Measurements from ENCODE around the gene ELL3.
A peak's percentile ranks its signal among the peaks of the same experiment; 100 is the strongest.
"Not testable (repeated sequence)": the region's sequence is repeated elsewhere in the genome, so short reads cannot be mapped to it uniquely, and the experiment has no call there.

The ELL3 gene, protein sequence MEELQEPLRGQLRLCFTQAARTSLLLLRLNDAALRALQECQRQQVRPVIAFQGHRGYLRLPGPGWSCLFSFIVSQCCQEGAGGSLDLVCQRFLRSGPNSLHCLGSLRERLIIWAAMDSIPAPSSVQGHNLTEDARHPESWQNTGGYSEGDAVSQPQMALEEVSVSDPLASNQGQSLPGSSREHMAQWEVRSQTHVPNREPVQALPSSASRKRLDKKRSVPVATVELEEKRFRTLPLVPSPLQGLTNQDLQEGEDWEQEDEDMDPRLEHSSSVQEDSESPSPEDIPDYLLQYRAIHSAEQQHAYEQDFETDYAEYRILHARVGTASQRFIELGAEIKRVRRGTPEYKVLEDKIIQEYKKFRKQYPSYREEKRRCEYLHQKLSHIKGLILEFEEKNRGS

DNA sequence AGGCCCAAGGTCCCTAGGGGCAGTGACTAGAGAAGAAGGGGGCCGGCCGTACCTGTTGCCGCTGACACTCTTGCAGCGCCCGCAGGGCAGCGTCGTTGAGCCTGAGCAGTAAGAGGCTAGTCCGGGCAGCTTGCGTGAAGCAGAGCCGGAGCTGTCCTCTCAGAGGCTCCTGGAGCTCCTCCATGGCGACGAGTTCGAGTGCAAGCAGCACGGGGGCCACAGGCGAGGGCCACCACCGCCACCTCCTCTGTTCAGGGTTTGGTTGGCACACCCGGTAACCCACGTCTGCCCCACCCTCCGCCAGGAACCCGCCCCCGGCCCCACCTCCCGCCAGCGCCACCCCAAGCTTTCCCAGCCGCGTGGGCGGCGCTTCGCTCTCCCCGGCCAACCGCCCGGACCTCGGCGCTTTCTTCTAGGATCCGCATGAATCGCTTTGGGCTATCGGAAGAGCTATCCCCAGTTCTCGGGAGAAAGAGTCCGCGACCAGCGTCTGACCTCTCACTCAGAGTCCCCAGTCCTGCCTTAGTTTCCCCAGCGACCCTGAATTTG, at the start of gene ELL3:
Gene ELL3, minus strand, starts transcription at position 249 of the 549 bp plus-strand sequence. Its CDS starts 65 bp downstream, at position 184.
- peak; percentile 91 for DNase-seq

DNA sequence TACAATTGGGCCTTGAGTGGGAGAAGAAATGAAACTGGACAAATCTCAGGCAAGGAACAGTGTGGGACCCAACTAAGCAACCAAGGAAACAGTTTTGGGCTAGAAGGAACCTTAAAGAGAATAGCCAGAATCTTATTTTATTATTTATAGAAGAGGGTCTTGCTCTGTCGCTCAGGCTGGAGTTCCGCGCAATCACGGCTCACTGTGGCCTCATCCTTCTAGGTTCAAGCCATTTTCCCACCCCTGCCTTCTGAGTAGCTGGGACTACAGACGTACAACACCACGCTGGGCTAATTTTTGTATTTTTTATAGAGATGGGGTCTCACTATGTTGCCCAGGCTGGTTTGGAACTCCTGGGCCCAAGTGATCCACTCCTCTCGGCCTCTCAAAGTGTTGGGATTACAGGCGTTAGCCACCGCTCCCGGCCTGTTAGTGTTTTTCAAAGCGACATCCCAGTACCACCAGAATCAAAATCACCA, 49.3 kb upstream of the ELL3 start:
- DNase-seq, result no peak

DNA sequence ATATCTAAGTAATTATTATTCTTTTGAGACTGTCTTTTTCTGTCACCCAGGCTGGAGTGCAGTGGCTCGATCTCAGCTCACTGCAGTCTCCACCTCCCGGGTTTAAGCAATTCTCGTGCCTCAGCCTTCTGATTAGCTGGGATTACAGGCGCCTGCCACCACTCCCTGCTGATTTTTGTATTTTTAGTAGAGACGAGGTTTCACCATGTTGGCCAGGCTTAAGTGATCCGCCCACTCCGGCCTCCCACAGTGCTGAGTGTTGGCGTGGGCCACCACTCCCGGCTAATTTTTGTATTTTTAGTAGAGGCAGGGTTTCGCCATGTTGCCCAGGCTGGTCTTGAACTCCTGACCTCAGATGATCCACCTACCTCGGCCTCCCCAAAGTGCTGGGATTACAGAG, 48.5 kb upstream of the ELL3 start:
- DNase-seq, result not testable (repeated sequence)

DNA sequence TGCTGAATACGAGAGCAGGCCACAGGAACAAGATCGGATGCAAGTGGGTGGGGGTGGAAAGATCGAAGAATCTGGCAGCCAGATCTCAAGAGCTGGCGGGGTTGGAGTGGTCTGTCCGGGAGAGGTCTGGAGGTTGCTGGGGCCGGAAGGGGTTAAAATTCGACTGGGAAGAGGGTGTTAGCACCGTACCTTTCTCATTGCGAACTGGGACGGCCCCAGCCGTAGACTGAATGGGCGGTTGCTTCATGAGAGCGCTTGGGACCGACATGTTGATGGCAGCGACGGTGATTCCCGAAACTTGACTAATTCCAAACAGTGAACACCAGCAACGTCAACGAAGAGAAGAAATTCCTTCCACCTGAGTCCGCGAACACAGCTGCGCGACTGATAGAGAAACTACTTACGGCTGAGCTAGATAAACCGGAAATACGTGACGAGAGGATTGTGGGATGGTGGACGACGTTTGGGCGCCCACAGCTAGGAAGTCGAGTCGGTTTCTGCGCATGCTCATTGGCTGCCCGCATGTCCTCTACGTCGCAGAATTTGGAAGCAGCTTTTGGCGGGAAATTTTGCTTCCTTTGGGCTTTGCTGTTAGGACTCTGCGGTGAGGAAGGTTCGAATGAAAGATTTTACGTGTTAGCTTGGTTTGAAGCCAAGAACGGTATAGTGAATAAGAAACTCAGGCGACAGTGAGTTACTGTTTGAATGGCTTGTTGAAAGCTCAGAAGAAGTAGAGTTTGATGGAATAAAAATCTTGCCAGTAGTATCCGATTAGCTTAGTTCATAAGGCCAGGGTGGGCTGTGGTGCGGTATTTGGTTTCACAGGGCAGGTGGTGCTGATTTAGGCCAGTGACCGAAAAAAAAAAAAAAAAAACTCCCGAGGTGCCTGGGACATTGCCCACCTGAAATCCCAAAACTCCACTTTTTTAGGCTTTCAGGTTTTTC, 47.8 kb upstream of the ELL3 start, which contains the start of gene MFAP1:
Gene MFAP1, minus strand, starts transcription at position 389 of the 945 bp plus-strand sequence. Its CDS starts 121 bp downstream, at position 268.
- DNase-seq, result peak; percentile 96

DNA sequence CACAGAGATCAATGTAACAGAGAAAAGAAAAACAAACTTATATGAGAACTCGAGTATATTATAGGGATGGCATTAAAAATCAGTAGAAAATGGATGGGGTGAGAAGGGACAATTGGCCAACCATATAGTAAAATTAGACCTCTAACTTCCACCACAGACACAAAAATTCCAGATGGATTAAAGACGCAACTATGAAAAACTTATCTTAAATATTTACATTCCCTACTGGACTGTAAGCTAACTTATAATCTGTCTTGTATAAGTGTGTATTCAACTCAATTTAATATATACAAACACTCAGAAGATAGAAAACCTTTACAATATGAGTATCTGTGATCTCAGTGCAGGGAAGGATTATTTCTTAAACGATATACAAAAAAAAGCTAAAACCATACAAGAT, 44.7 kb upstream of the ELL3 start:
- DNase-seq, result no peak

DNA sequence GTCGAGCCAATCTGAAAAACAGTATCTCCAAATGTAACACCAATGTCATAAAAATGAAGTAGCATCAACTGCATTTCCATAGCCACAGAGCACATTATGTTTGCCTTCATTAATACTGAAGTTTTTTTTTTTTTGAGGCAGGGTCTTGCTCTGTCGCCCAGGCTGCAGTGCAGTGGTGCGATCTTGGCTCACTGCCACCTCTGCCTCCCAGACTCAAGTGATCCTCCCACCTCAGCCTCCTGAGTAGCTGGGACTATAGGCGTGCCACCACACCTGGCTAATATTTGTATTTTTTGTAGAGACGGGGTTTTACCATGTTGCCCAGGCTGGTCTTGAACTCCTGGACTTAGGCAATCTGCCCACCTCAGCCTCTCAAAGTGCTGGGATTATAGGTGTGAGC, 38.3 kb upstream of the ELL3 start:
- DNase-seq, result not testable (repeated sequence)

DNA sequence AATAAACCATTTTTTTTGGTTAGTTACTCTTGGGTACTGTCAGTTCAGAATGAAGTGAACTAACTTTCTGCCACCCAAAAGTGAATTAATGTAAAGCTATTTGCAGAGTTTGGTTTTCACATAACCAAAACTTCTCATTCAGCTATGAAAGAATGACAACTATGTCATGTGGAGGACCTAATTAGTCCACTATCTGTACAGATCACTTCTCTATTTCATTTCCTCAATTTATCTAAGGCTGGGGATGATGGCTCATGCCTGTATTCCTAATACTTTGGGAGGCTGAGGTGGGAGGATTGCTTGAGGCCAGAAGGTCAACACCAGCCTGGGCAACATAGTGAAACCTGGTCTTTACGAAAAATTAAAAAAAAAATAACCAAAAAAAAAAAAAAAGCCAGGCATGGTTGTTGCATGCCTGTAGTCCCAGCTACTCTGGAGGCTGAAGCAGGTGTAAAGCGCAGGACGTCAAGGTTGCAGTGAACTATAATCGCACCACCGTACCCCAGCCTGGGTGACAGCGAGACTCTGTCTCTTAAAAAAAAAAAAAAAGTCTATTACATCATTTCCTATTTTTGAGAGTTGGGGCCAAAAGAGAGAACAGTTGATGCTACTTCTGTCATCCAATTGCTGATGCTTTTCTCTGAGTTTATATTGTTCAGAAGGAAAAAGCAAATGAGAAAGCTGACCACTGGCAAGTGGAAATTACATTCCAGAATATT, 32.4 kb upstream of the ELL3 start:
- peak; percentile 17 for DNase-seq

DNA sequence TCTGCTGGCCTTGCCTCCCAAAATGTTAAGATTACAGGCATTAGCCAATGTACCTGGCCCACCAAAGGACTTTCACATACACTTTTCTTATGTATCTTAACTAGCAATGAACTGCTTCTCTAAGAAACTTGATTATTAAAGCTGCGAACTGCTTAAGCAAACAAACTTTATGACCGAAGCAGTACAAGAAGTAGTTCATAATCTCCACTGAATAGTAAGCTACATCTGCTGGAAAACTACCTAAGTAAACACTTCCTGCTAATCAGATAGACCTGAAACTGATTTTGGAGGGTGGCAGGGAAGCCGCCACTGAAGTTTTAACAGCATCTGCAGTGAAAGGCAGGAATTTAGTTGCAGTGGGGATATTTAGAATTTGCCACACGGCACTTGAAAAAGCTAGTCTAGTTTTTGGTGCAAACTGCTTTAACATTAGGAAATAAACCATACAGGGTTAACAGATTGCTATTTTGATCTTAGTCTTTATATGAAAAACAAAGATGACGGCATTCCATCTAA, 31.7 kb upstream of the ELL3 start:
- no peak for DNase-seq

DNA sequence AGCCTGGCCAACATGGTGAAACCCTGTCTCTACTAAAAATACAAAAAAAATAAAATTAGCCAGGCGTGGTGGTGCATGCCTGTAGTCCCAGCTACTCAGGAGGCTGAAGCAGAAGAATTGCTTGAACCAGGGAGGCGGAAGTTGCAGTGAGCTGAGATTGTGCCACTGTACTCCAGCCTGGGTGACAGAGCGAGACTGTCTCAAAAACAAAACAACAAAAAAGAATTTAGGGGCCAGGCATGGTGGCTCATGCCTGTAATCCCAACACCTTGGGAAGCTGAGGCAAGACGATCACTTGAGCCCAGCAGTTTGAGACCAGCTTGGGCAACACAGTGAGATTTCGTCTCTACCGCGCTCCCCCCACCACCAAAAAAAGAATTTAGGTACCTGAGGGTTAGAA, 25.9 kb upstream of the ELL3 start:
- not testable (repeated sequence) for DNase-seq

DNA sequence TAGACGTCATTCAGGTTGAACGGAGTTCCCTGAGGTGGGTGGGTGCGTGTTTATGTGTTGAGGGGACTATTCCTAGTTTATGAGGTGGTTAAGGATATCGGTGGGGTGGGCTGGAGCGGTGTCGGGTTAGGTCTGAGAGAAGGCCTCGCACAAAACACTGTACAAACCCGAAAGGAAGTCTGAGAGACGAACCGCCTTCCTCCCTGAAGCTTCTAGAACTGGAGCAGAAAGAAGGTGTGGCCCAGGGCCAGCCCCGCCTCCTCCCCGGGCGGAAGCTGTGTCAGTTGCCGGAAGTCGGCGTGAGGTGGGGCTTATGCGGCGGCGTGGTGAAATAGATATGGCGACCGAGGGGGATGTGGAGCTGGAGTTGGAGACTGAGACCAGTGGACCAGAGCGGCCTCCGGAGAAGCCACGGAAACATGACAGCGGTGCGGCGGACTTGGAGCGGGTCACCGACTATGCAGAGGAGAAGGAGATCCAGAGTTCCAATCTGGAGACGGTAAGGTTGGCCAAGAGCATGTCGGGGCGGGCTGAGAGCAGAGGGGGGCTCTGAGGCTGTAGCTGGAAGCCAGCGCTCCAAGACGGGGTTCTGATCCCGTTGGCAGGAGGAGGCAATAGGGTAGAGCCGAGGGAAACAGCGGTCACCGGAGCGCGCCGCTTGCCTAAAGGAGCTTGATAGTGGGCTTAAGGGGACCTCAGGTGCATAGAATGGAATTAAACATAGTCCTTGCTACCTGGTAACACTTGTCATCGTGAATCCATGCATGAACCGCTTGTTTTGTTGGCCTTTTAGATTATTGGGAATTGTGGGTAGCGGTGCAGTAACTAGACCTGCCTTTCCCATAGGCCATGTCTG, 23.7 kb upstream of the ELL3 start, which contains the start of gene HYPK:
Gene HYPK, plus strand, starts transcription at position 314 of the 856 bp plus-strand sequence. Its CDS starts 24 bp downstream, at position 338.
- peak; percentile 97 for DNase-seq

DNA sequence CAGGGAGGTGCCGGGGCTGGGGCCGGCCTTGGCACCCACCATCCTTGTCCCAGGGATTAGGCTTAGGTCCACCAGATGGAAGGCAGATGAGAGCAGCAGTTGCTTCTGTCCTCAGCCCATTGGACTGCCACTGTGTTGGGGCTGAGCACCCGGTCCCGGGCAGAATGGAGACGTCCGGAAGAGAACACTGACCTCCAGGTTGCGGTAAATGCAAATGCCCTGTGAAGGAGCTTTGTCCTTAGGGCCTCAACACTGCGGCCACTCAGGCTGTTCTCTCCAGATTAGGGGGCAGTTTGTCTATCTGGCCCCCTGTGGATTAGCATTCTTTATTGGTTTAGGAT, 23.1 kb upstream of the ELL3 start, which contains the start of gene SERINC4:
Gene SERINC4, minus strand, starts transcription at position 276 of the 341 bp plus-strand sequence. Its CDS starts 234 bp downstream, at position 42.
- no peak for DNase-seq

DNA sequence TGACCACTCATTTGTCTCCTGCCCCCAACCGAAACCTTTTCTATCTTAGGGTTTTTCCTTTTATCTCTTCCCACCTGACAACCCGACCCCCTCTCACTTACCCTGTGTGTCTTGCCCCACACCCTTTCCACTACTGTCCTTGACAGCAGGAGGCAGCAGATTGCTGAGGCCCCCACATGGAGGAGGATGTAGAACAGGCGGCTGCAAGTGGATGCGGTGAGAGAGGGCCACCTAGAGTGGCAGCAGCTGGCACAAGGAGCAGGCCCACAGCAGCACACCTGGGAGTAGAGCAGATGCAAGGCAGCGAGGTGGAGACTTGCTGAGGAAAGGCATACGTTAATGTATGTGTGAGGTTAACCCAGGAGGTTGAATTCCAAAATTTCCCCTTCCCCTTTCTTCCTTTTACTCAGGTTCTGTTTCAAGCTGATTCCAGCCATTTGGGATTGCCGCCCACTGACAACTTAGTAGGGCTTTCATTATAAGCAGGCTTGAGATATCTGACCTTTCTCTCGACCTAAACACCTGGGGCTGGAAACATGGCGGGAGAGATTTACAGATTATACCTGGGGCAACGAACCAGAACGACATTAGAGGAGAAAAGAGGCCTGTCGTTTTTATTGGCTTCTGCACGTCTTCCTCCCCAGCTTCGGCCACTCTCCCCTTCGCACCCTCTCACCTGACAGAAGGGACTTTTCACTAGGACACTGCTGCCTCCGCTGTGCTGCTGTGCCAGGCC, 22.6 kb upstream of the ELL3 start:
- no peak for DNase-seq

DNA sequence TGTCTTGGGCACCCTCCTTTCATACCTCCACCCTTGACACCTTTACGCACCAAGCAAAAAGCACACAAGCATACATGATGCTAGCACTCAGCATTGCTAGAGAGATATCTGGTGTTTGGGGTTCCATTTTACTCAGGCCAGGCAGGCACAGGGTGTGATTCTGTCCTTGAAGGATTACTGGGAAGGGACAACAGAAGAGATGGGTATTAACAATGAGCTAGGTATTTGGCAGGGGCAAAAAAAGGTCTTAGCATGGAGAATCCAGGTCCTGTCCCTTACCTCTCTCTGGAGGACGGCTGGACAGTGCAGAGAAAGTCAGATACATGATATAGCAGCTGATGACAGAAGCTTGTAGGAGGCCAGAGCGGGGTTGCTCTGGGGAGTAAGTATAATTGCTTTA, 19.8 kb upstream of the ELL3 start:
- DNase-seq, result no peak

DNA sequence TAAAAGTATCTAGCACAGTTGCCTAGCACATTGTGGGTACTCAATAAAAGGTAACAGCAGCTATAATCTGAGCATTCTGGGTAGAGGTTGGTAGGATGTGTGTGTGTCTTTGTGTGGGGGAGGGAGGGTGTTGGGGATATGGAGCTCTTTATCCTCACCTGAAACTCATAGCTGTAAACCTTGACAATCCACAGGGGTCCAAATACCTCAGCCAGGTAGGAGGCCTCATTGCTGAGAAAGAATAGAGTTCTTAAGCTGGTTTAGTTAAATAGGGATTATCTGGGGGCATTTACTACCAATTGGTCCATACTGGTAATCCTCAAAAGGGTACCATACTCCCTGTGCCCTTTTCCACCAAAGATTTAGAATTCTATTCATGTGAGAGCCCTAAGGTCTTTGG, 19.2 kb upstream of the ELL3 start:
- DNase-seq, result no peak

DNA sequence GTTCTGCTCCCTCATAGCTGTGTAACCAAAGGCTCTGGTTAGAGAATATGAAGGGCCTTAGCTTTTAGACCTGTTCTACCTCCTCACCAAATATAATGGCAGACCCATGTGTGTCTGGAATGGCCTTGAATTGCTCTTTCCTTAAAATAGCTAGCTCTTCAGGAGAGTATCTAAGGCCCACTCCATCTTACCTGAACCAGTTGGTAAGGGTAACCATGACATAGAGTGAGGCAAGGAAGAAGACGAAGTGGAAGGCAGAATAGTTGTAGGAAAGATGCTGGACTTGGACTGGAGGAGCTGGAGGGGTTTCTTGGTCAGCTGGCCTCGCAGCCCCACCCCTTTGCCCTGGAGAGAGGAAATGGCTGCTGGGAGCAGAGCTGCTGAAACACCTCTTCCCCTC, 18.4 kb upstream of the ELL3 start:
- no peak for DNase-seq

DNA sequence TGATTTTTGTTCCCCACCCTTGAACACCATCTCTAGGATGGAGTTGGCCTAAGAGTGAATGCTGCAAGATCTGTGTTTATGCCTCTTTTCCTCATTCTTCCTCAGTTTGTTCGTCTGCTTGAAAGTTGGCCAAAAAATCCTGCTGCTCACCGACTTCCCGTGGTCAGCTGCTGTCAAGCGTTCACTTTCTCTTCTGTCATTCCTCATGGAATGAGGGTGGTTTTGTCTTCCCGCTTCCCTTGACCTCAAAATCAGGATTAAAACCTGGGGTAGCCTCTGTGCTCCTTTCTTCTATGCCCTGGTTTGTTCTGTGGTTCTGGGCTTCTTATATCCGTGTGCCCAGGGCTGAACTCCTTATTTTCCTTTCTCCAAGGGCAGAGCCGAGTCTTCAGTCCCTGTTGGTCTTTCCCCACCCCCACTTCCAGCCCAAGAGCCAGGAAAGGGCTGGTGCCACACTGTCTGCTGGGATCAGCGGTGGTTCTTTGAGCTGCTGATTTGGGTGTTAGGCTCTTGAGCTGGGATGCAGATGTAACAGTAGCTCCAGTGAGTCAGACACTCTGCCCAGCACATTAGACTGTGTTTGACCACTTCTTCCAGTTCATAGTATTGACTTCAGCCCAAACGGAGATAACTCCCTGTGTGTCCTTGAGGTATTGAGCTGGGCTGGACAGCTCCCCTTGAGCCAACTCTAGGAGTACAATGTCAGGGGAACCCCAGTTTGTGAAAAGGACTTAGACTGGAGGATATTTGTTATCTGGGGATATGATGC, 17.7 kb upstream of the ELL3 start:
- no peak for DNase-seq

DNA sequence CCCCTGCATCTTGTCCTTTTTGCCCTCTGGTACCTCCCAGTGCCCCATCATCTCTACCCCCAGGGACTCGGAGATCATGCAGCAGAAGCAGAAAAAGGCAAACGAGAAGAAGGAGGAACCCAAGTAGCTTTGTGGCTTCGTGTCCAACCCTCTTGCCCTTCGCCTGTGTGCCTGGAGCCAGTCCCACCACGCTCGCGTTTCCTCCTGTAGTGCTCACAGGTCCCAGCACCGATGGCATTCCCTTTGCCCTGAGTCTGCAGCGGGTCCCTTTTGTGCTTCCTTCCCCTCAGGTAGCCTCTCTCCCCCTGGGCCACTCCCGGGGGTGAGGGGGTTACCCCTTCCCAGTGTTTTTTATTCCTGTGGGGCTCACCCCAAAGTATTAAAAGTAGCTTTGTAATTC, 16.9 kb upstream of the ELL3 start:
- DNase-seq, result no peak

DNA sequence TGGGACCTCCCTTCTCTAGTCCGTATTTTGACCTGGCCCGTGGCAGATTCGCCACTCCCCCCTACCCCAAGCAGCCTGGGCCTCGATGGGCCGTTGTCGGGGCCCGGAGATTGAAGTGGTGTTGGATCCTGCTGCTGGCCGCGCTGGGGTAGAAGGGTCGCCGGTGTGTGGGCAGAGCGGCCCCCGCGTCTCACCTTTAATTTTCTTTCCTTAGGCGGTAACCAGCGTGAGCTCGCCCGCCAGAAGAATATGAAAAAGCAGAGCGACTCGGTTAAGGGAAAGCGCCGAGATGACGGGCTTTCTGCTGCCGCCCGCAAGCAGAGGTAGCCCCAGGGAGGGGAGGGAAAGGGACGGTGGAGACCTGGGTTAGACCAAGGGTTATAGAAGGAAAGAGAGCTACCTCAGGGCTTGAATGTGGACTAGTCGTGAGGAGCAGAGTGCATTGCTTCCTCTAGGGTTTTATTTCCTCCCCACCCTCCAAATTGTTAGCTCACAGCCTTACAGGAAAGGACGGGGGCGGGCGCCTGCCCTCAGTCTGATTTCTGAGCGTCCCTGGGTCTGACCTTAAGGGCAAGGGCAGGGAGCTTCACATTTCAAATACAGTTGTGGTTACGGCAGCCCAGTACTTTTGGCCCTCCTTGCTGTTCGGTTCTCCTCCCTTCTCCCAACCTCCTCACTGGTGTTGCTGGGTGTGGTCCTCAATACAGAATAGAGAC, 16.2 kb upstream of the ELL3 start:
- DNase-seq, result peak; percentile 74

All from activated effector memory CD4-positive, alpha-beta T cell treated with anti-CD3 and anti-CD28 coated beads, Interleukin-2, amount 50 U/mL, for 16 hours (primary cell).